DOHH2 (cell line): ENCODE measurements around the gene OPN4.

Experiments
- CTCF ChIP-seq: fragments of 200-600 bp; sonication (generic); IDR thresholded peaks from one replicate; pipeline ENCODE4 v1.5.1; 2014; ENCODE audit warnings: antibody characterized with exemption, mild to moderate bottlenecking, low read depth, low read length; ENCODE audit not compliant: poor library complexity, severe bottlenecking
- EZH2phosphoT487 ChIP-seq: fragments of 200-600 bp; sonication (generic); IDR thresholded peaks from 2 replicates; pipeline ENCODE4 v1.6.1; 2017; ENCODE audit warnings: borderline replicate concordance, mild to moderate bottlenecking, antibody characterized with exemption, low read length, moderate library complexity, mixed read lengths

- TF ChIP-seq CTCF (no peak), EZH2phosphoT487 (no peak)
These were observed 35.9 kb downstream of the OPN4 start for GRCh38 chr10:86690231-86690630.
